Ishikawa (cell line): ENCODE results near the gene RBM6.

ENCODE experiments used
- CEBPB ChIP-seq: IDR thresholded peaks from 2 replicates; pipeline ENCODE4 v1.6.1; 2012
- EGR1 ChIP-seq: IDR thresholded peaks from 2 replicates; pipeline ENCODE4 v1.6.1; 2012
- EP300 ChIP-seq: IDR thresholded peaks from 2 replicates; pipeline ENCODE4 v1.6.1; 2012; ENCODE audit warnings: borderline replicate concordance
- MAX ChIP-seq: IDR thresholded peaks from 2 replicates; pipeline ENCODE4 v1.6.1; 2012
- RAD21 ChIP-seq: IDR thresholded peaks from 2 replicates; pipeline ENCODE4 v1.6.1; 2012; ENCODE audit warnings: low read depth
- TAF1 ChIP-seq: IDR thresholded peaks from 2 replicates; pipeline ENCODE4 v1.6.1; 2012; ENCODE audit warnings: low read depth, mild to moderate bottlenecking
- TCF12 ChIP-seq: IDR thresholded peaks from 2 replicates; pipeline ENCODE4 v1.6.1; 2012; ENCODE audit warnings: low read depth
- TEAD4 ChIP-seq: IDR thresholded peaks from 2 replicates; pipeline ENCODE4 v1.6.1; 2012
- YY1 ChIP-seq: IDR thresholded peaks from 2 replicates; pipeline ENCODE4 v1.6.1; 2012; ENCODE audit warnings: low read depth
- ZBTB7A ChIP-seq: IDR thresholded peaks from 2 replicates; pipeline ENCODE4 v1.6.1; 2012; ENCODE audit warnings: low read depth

GRCh38 chr3:49928481-49929017 lies 11.4 kb upstream of the RBM6 start:
- TF ChIP-seq TEAD4 = no peak
- TF ChIP-seq EP300 = no peak
- TF ChIP-seq ZBTB7A = no peak
- TF ChIP-seq YY1 = no peak
- TF ChIP-seq MAX = no peak
- no peak for TF ChIP-seq CEBPB
- TF ChIP-seq RAD21 = no peak
- TF ChIP-seq TCF12 = no peak
- TF ChIP-seq TAF1 = no peak
- no peak for TF ChIP-seq EGR1
